Calu3 (cell line): ENCODE measurements around the gene UAP1L1. TPM values are rescaled to one million over a fixed set of nuclear protein-coding genes. Genes with fewer than 3 reads are reported as not detected.

ENCODE experiments used
- BruUV-seq: library from RNA; stranded (reverse); fragments of 400-500 nt; replicated peaks from 2 replicates; lab custom pipeline; 2021; lab: Mats Ljungman, UMichigan
- CTCF ChIA-PET: fragments of 300-600 bp; sonication (Branson Sonifier 250); formaldehyde crosslinking; loops from one replicate; lab custom pipeline; 2022; ENCODE audit warnings: antibody characterized with exemption; lab: Charles Lee
- DNase-seq: peaks from one replicate; pipeline ENCODE4 v3.0.0; 2022
- H3K27ac Mint-ChIP-seq: one replicate; pipeline ENCODE4 v1.8.0; 2022; ENCODE audit warnings: mixed read lengths; ENCODE audit not compliant: unreplicated experiment
- H3K27me3 Mint-ChIP-seq: one replicate; pipeline ENCODE4 v1.8.0; 2022; ENCODE audit warnings: mixed read lengths; ENCODE audit not compliant: unreplicated experiment
- H3K36me3 Mint-ChIP-seq: one replicate; pipeline ENCODE4 v1.8.0; 2022; ENCODE audit warnings: mild to moderate bottlenecking, moderate library complexity, mixed read lengths; ENCODE audit not compliant: insufficient read depth, unreplicated experiment
- H3K4me1 Mint-ChIP-seq: one replicate; pipeline ENCODE4 v1.8.0; 2022; ENCODE audit warnings: mild to moderate bottlenecking, low read depth, mixed read lengths; ENCODE audit not compliant: unreplicated experiment
- H3K4me3 Mint-ChIP-seq: one replicate; pipeline ENCODE4 v1.8.0; 2022; ENCODE audit warnings: mild to moderate bottlenecking, low read depth, moderate library complexity, mixed read lengths; ENCODE audit not compliant: unreplicated experiment
- H3K9me3 Mint-ChIP-seq: one replicate; pipeline ENCODE4 v1.8.0; 2022; ENCODE audit warnings: low read depth, mixed read lengths; ENCODE audit not compliant: unreplicated experiment
- intact Hi-C: fragments of 100-400 bp; cut with micrococcal nuclease; formaldehyde crosslinking; loops from one replicate; pipeline ENCODE4 v1.10.0; 2022; ENCODE audit not compliant: unreplicated experiment
- total RNA-seq: library from RNA; stranded (reverse); gene quantifications from 2 replicates; pipeline ENCODE4 v1.2.3, GENCODE V29; 2022
- TF ChIP-seq, protein P1 (sequence below): fragments of 200-600 bp; IDR thresholded peaks from one replicate; pipeline ENCODE4 v1.8.0; 2022; ENCODE audit warnings: antibody characterized with exemption; ENCODE audit not compliant: unreplicated experiment

UAP1L1 gene
- total RNA-seq, 1 experiment from 2014 or later: 9.1 TPM

DNA sequence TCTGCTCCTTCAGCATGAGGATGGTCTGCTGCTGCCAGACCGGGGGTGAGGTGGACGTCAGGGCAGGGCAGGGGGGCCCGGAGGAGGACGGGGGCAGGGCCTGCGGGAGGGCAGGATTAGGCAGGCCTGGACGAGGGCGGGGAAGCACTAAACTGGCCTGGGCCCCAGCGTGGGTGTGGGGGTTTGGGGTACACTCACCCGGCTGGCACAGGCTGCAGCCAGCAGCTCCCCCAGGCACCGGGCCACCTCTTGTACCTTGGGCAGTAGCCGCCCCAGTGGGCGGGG is 12.5 kb upstream of the UAP1L1 start:
- peaks cover 7% of the 10 kb centered on the region for H3K4me1 Mint-ChIP-seq
- peaks cover 17% of the 10 kb centered on the region for H3K36me3 Mint-ChIP-seq
- BruUV-seq: no TSS peak
- no peaks in the 10 kb centered on the region for H3K27me3 Mint-ChIP-seq
- no peaks in the 10 kb centered on the region for H3K9me3 Mint-ChIP-seq
- no peak overlapping the region for H3K27ac Mint-ChIP-seq
- TF ChIP-seq, protein P1, sequence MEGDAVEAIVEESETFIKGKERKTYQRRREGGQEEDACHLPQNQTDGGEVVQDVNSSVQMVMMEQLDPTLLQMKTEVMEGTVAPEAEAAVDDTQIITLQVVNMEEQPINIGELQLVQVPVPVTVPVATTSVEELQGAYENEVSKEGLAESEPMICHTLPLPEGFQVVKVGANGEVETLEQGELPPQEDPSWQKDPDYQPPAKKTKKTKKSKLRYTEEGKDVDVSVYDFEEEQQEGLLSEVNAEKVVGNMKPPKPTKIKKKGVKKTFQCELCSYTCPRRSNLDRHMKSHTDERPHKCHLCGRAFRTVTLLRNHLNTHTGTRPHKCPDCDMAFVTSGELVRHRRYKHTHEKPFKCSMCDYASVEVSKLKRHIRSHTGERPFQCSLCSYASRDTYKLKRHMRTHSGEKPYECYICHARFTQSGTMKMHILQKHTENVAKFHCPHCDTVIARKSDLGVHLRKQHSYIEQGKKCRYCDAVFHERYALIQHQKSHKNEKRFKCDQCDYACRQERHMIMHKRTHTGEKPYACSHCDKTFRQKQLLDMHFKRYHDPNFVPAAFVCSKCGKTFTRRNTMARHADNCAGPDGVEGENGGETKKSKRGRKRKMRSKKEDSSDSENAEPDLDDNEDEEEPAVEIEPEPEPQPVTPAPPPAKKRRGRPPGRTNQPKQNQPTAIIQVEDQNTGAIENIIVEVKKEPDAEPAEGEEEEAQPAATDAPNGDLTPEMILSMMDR: no peak
- CTCF ChIA-PET: interaction anchor here (1.5 to 1.6 kb wide), 2 partner anchors 9 to 18 kb away, joined by 11 to 26 read pairs; partner anchors contain the start of gene NPDC1
- no peak for DNase-seq
- no peak overlapping the region for H3K4me3 Mint-ChIP-seq
- intact Hi-C loops: no loop called here

DNA sequence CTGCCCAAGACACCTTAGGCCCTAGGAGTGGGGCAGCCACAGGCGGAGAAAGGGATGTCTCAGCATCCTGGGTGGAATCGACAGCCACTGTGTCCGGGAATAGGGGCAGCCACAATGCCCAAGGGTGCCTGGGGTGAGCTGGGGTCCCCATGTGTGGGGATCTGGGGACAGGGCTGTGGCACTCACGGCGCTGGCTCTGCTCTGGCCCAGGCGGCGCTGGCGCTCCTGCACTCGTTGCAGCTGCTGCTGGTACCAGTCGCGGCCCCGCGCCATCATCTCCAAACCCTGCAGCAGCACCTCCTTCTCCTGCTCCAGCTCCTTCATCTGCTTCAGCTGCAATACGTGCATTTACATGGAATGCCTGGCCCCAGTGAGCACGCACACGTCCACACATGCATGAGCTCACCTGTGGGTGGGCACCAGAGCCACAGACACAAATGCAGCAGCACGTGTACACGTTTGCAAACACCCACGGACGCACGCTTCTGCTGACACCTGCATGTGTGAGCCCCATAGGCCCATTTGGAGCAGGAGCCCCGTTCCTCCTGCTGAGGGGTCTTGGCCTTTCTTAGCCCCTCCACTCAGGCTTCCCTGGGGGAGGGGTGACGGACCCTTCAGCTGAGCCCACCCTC is 11.9 kb upstream of the UAP1L1 start:
- BruUV-seq: no TSS peak
- no peaks in the 10 kb centered on the region for H3K27me3 Mint-ChIP-seq
- TF ChIP-seq, protein P1: no peak
- peaks cover 7% of the 10 kb centered on the region for H3K4me1 Mint-ChIP-seq
- DNase-seq: no peak
- no peak overlapping the region for H3K4me3 Mint-ChIP-seq
- peaks cover 20% of the 10 kb centered on the region for H3K36me3 Mint-ChIP-seq
- H3K27ac Mint-ChIP-seq: no peak overlapping the region
- intact Hi-C loops: no loop called here
- CTCF ChIA-PET: no interaction called here
- H3K9me3 Mint-ChIP-seq: no peaks in the 10 kb centered on the region

DNA sequence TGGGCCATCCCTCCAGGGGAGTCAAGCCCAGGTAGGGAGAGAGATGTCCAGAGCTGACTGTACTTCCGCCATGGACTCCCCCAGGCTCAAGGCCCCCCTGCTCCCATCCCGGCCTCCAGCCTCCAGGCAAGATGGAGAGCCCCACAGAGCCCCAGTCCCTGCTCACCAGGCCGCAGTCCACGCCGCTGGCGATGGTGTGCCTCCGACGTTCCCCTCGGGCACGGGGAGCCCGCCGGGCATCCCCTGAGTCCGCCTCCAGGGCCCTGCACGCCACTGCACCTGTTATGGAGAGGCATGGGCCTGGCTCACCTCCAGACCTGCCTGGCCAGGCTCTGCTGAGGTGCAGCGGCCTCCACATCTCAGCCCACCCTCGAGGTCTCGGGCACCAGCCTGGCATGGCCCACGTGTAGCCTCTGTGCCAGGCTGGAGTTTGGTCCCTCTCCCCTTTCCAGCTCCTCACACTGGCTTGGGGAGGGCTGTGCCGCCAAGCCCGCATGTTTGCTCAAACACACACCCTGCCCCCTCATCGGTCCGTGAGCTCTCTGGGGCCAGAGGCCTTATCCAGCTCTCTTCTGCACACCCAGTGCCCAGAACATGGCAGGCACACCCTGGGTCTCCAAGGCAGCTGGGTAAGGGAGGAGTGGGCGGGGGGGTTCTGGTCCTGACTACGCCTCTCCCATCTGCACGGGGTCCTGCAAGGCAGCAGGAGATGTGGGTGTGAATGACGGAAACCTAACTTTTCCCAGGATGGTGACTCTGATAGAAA is 11.0 kb upstream of the UAP1L1 start:
- Mint-ChIP-seq H3K36me3 (peaks cover 28% of the 10 kb centered on the region), H3K4me1 (peaks cover 13% of the 10 kb centered on the region), H3K27me3 (no peaks in the 10 kb centered on the region), H3K27ac (no peak overlapping the region), H3K4me3 (no peak overlapping the region), H3K9me3 (no peaks in the 10 kb centered on the region)
- CTCF ChIA-PET: interaction anchor here (2.0 kb wide), 1 partner anchor 20 kb away, joined by 27 read pairs; the partner anchor contains the start of gene NPDC1
- intact Hi-C loops: no loop called here
- TF ChIP-seq, protein P1: no peak
- no TSS peak for BruUV-seq
- DNase-seq: no peak

DNA sequence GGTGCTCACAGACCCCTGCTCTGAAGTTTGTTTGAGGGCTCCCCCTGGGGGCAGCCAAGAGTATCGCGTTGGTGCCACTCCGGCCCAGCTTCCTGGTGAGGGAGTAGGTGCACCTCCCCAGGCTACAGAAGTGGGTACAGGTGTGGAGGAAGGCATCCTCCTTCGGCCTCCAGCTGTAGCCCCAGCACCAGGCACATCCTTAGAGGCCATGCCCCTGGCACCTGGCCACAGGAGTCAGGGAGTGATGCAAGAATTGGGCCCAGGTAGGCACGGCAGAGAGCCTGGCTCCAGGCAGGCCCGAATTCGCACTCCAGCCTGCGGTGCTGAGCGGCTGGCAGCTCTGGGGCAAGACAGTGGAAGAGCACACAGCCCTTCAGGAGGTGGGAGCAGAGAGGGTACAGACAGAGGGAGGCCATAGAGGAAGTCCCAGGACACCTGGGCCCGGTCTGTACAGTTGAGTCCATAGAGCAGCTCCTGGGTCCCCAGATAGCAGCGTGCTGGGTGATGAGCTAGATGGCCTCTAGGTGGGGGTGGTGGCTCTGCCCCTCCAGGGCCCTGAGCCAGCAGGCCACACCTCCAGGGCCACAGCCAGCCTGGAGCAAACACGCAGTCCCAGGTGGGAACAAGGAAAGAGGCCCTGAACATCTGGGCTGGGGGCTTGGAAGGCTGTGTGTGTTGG is 9.3 kb upstream of the UAP1L1 start:
- TF ChIP-seq, protein P1: peak; percentile 55
- no TSS peak for BruUV-seq
- peaks cover 16% of the 10 kb centered on the region for H3K4me1 Mint-ChIP-seq
- no peaks in the 10 kb centered on the region for H3K9me3 Mint-ChIP-seq
- DNase-seq: peak; percentile 86
- H3K27me3 Mint-ChIP-seq: no peaks in the 10 kb centered on the region
- intact Hi-C loops: no loop called here
- peak overlapping the region; percentile 70 for H3K4me3 Mint-ChIP-seq
- no peak overlapping the region for H3K27ac Mint-ChIP-seq
- CTCF ChIA-PET: interaction anchor here (0.7 to 3.0 kb wide), 9 partner anchors 12 to 1737 kb away, joined by 3 to 27 read pairs (median 4); partner anchors contain the start of genes MAN1B1 and NPDC1
- H3K36me3 Mint-ChIP-seq: peaks cover 25% of the 10 kb centered on the region
